HEK293 (cell line): ENCODE results near the gene ERFE.

Experiments
- CTCF ChIP-seq: fragments of 450-650 bp; formaldehyde crosslinking; IDR thresholded peaks from 2 replicates; pipeline ENCODE4 v1.5.1; 2016; ENCODE audit warnings: missing biosample characterization, missing genetic modification characterization
- MZF1 ChIP-seq: fragments of 450-650 bp; formaldehyde crosslinking; IDR thresholded peaks from 2 replicates; pipeline ENCODE4 v1.5.1; 2017; ENCODE audit warnings: missing biosample characterization, missing genetic modification characterization, borderline replicate concordance
- TCF7L2 ChIP-seq: IDR thresholded peaks from 2 replicates; pipeline ENCODE4 v1.6.1; 2011; ENCODE audit warnings: low read depth, mild to moderate bottlenecking, inconsistent platforms, low read length, moderate library complexity, borderline replicate concordance
- TRIM28 ChIP-seq: IDR thresholded peaks from 2 replicates; pipeline ENCODE4 v1.6.1; 2011; ENCODE audit warnings: low read length, control low read depth, borderline replicate concordance
- ZBTB49 ChIP-seq: fragments of 450-650 bp; formaldehyde crosslinking; IDR thresholded peaks from 2 replicates; pipeline ENCODE4 v1.5.1; 2016; ENCODE audit warnings: missing biosample characterization, missing genetic modification characterization, low read depth
- ZNF133 ChIP-seq: fragments of 450-650 bp; formaldehyde crosslinking; IDR thresholded peaks from 2 replicates; pipeline ENCODE4 v1.5.1; 2016; ENCODE audit warnings: missing biosample characterization, missing genetic modification characterization
- ZNF398 ChIP-seq: fragments of 450-650 bp; formaldehyde crosslinking; IDR thresholded peaks from 2 replicates; pipeline ENCODE4 v1.5.1; 2017; ENCODE audit warnings: missing biosample characterization, missing genetic modification characterization
- ZNF488 ChIP-seq: fragments of 450-650 bp; formaldehyde crosslinking; IDR thresholded peaks from 2 replicates; pipeline ENCODE4 v1.5.1; 2016; ENCODE audit warnings: missing biosample characterization, missing genetic modification characterization
- ZNF548 ChIP-seq: fragments of 450-650 bp; formaldehyde crosslinking; IDR thresholded peaks from 2 replicates; pipeline ENCODE4 v1.5.1; 2016; ENCODE audit warnings: missing biosample characterization, missing genetic modification characterization
- ZNF639 ChIP-seq: fragments of 450-650 bp; formaldehyde crosslinking; IDR thresholded peaks from 2 replicates; pipeline ENCODE4 v1.5.1; 2016; ENCODE audit warnings: missing biosample characterization, missing genetic modification characterization
- ZNF670 ChIP-seq: fragments of 450-650 bp; formaldehyde crosslinking; IDR thresholded peaks from 2 replicates; pipeline ENCODE4 v1.5.1; 2016; ENCODE audit warnings: missing biosample characterization, missing genetic modification characterization, low read depth

GRCh38 chr2:238172439-238172838 is 13.7 kb downstream of the ERFE start:
- no peak for TF ChIP-seq CTCF (tag by site-specific recombination)
- TF ChIP-seq ZBTB49, result no peak
- no peak for TF ChIP-seq ZNF488 (tag by site-specific recombination)
- TF ChIP-seq ZNF639 (tag by site-specific recombination), result no peak
- no peak for TF ChIP-seq ZNF398 (tag by site-specific recombination)
- TF ChIP-seq MZF1 (tag by site-specific recombination), result no peak
- TF ChIP-seq ZNF670, result no peak
- no peak for TF ChIP-seq TCF7L2
- TF ChIP-seq TRIM28, result no peak
- no peak for TF ChIP-seq ZNF548 (tag by site-specific recombination)
- no peak for TF ChIP-seq ZNF133 (tag by site-specific recombination)
